Bronchial epithelial cell (primary cell): ENCODE data around the gene CNPY4. TPM values are rescaled to one million over a fixed set of nuclear protein-coding genes. Genes with fewer than 3 reads are reported as not detected.

ENCODE experiments used
- DNase-seq: peaks from one replicate; pipeline ENCODE4 v3.0.0-alpha.2; 2010; ENCODE audit warnings: low read depth
- FAIRE-seq: peaks from 2 replicates; lab custom pipeline; 2011; peaks lifted over from hg19 to GRCh38; lab: Jason Lieb, UNC
- H3K27me3 ChIP-seq: 2 replicates; pipeline ENCODE4 v1.5.1; 2011; ENCODE audit warnings: low read length; ENCODE audit not compliant: control insufficient read depth, insufficient read depth
- H3K36me3 ChIP-seq: 2 replicates; pipeline ENCODE4 v1.5.1; 2011; ENCODE audit warnings: low read length; ENCODE audit not compliant: control insufficient read depth, insufficient read depth
- H3K4me3 ChIP-seq: 2 replicates; pipeline ENCODE4 v1.5.1; 2011; ENCODE audit warnings: mild to moderate bottlenecking, low read depth, low read length, control low read depth
- CTCF ChIP-seq: IDR thresholded peaks from 2 replicates; pipeline ENCODE4 v1.5.1; 2011; ENCODE audit warnings: mild to moderate bottlenecking, moderate library complexity, low read length, control low read depth, inconsistent platforms; ENCODE audit not compliant: insufficient read depth, severe bottlenecking
- total RNA-seq: library from RNA; depleted of rRNA; stranded (reverse); fragments of >200 nt; gene quantifications from 2 replicates; pipeline ENCODE4 v1.2.1, GENCODE V29; 2014

The CNPY4 gene
- total RNA-seq, 1 donor from 2014 or later: 2.9 TPM

- H3K36me3 ChIP-seq: peaks cover 29% of the 10 kb centered on the region
- H3K4me3 ChIP-seq: peak overlapping the region; percentile 86
- no peak for DNase-seq
- FAIRE-seq: no peak
- no peak for TF ChIP-seq CTCF
- no peaks in the 10 kb centered on the region for H3K27me3 ChIP-seq
Observed at GRCh38 chr7:100089458-100090196, 29.8 kb upstream of the CNPY4 start.

- Histone ChIP-seq H3K36me3 (peaks cover 37% of the 10 kb centered on the region), H3K27me3 (no peaks in the 10 kb centered on the region), H3K4me3 (no peak overlapping the region)
- FAIRE-seq (no peak), DNase-seq (no peak)
- no peak for TF ChIP-seq CTCF
Observed at GRCh38 chr7:100090527-100091410, 28.7 kb upstream of the CNPY4 start.

- TF ChIP-seq CTCF: no peak
- Histone ChIP-seq H3K27me3 (no peaks in the 10 kb centered on the region), H3K4me3 (no peak overlapping the region), H3K36me3 (peaks cover 41% of the 10 kb centered on the region)
- peak; percentile 22 for DNase-seq
- FAIRE-seq: no peak
Observed at GRCh38 chr7:100091411-100092181, 27.8 kb upstream of the CNPY4 start.

GRCh38 chr7:100093054-100093453 is 26.4 kb upstream of the CNPY4 start:
- Histone ChIP-seq H3K36me3 (peaks cover 51% of the 10 kb centered on the region), H3K27me3 (no peaks in the 10 kb centered on the region), H3K4me3 (no peak overlapping the region)
- TF ChIP-seq CTCF: no peak
- DNase-seq: no peak
- FAIRE-seq: no peak

- no peaks in the 10 kb centered on the region for H3K27me3 ChIP-seq
- no peak overlapping the region for H3K4me3 ChIP-seq
- FAIRE-seq: no peak
- no peak for DNase-seq
- TF ChIP-seq CTCF: no peak
- H3K36me3 ChIP-seq: peaks cover 56% of the 10 kb centered on the region
Observed at GRCh38 chr7:100093498-100093897, 25.9 kb upstream of the CNPY4 start.
